GM12872 (cell line): ENCODE measurements around the gene LARGE1.
A peak's percentile ranks its signal among the peaks of the same experiment; 100 is the strongest.

ENCODE experiments used
- TF ChIP-seq, protein P1 (sequence below): IDR thresholded peaks from 3 replicates; pipeline ENCODE4 v1.5.1; 2011; ENCODE audit warnings: low read depth, mild to moderate bottlenecking, low read length, moderate library complexity; ENCODE audit not compliant: insufficient read depth

LARGE1 gene

DNA sequence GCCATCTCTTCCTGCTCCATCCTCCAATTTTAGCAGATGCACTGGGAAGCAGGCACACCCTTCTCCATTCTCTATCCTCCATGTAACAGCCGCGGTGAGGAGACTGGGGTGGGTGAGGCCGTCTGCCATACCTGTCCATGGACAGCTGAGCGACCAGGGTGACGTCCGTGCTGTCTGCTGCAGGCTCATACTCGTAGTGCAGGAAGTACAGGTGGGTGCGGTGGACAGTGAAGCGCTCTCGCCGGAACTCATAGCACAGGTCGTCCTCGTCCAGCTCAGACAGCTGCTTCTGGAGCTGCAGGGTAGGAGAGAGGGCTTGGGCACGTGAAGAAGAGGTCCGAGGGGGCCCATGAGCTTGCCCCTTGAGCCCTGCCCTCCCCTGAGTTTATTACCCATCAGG is 604.3 kb downstream of the LARGE1 start:
- TF ChIP-seq, protein P1, sequence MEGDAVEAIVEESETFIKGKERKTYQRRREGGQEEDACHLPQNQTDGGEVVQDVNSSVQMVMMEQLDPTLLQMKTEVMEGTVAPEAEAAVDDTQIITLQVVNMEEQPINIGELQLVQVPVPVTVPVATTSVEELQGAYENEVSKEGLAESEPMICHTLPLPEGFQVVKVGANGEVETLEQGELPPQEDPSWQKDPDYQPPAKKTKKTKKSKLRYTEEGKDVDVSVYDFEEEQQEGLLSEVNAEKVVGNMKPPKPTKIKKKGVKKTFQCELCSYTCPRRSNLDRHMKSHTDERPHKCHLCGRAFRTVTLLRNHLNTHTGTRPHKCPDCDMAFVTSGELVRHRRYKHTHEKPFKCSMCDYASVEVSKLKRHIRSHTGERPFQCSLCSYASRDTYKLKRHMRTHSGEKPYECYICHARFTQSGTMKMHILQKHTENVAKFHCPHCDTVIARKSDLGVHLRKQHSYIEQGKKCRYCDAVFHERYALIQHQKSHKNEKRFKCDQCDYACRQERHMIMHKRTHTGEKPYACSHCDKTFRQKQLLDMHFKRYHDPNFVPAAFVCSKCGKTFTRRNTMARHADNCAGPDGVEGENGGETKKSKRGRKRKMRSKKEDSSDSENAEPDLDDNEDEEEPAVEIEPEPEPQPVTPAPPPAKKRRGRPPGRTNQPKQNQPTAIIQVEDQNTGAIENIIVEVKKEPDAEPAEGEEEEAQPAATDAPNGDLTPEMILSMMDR = no peak

- TF ChIP-seq, protein P1 = no peak
Observed at GRCh38 chr22:33315117-33315516, 605.2 kb downstream of the LARGE1 start.

- TF ChIP-seq, protein P1 = no peak
Observed at GRCh38 chr22:33314316-33314715, 606.0 kb downstream of the LARGE1 start.

- TF ChIP-seq, protein P1 = no peak
Observed at GRCh38 chr22:33303099-33303498, 617.2 kb downstream of the LARGE1 start.

GRCh38 chr22:33302549-33302948 is 617.7 kb downstream of the LARGE1 start:
- TF ChIP-seq, protein P1 = no peak

DNA sequence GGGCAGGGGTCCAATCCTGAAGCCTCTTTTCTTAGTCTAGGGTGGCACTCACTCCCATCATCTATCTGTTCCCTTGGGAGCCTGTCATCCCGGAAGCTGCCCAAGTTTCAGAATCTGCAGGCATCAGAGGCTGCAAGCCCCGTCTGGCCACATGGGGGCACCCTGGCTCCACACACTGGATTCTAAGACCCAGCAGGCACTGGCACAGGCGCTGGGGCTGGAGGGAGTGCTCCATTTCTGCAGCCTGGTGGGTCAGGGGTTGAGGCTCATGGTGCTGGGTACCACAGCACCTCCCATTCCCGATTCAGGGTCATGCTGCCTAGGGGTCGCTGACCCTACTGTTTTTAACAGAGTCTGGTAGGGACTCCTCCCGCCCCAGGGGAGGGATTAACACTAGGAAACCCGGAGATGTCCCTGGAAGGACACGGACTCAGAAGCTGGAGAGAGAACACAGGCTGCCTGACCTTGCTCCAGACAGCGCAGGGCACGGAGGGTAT is 618.2 kb downstream of the LARGE1 start:
- TF ChIP-seq, protein P1 = peak; percentile 98

DNA sequence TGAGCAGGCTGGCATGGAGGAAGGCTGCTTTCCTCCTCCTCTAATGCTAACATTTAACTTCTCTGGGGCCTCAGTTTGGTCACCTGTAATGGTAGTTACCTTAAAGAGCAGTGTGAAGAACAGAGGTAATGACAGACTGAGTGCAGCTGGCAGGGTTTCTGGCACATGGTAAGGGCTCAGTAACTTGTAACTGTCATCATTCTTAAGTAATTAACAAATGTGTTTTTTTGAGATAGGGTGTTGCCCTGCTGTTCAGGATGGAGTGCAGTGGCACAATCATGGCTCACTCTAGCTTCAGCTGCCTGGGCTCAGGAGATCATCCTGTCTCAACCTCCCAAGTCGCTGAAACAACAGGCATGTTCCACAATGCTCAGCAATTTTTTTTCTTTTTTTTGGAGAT is 620.1 kb downstream of the LARGE1 start:
- TF ChIP-seq, protein P1 = no peak
